Prostate gland (tissue), 2 donors: ENCODE data around the gene KIF26B.

Experiments used
- POLR2A ChIP-seq: fragments of 450-650 bp; IDR thresholded peaks from one replicate; pipeline ENCODE4 v1.6.1; 2016; ENCODE audit warnings: antibody characterized with exemption, mild to moderate bottlenecking
- TF ChIP-seq, protein P1 (sequence below), 4 experiments: fragments of 200-600 bp in 2 of 4; fragments of 450-650 bp in 2 of 4; sonication (generic) in 2 of 4; IDR thresholded peaks; 1 replicate in 3 of 4; 2 replicates in 1 of 4; pipeline ENCODE4 v1.5.1; 2016 to 2019; ENCODE audit warnings: antibody characterized with exemption in 4 of 4, mild to moderate bottlenecking in 2 of 4, moderate library complexity in 2 of 4

GRCh38 chr1:245353411-245353810 is 198.6 kb downstream of the KIF26B start:
- TF ChIP-seq, protein P1, sequence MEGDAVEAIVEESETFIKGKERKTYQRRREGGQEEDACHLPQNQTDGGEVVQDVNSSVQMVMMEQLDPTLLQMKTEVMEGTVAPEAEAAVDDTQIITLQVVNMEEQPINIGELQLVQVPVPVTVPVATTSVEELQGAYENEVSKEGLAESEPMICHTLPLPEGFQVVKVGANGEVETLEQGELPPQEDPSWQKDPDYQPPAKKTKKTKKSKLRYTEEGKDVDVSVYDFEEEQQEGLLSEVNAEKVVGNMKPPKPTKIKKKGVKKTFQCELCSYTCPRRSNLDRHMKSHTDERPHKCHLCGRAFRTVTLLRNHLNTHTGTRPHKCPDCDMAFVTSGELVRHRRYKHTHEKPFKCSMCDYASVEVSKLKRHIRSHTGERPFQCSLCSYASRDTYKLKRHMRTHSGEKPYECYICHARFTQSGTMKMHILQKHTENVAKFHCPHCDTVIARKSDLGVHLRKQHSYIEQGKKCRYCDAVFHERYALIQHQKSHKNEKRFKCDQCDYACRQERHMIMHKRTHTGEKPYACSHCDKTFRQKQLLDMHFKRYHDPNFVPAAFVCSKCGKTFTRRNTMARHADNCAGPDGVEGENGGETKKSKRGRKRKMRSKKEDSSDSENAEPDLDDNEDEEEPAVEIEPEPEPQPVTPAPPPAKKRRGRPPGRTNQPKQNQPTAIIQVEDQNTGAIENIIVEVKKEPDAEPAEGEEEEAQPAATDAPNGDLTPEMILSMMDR (IDR thresholded peaks at IDR 0.05) = no peak
- TF ChIP-seq POLR2A = no peak
